K562 (cell line): ENCODE results near the gene MYO1D. TPM values are rescaled to one million over a fixed set of nuclear protein-coding genes. Genes with fewer than 3 reads are reported as not detected.

Experiments
- ATF6 ChIP-seq: sonication (generic); formaldehyde crosslinking; IDR thresholded peaks from 2 replicates; pipeline ENCODE4 v1.4.0; 2020; ENCODE audit warnings: mild to moderate bottlenecking, missing genetic modification reagents
- DDX20 ChIP-seq: fragments of 450-650 bp; IDR thresholded peaks from 2 replicates; pipeline ENCODE4 v1.6.1; 2016; ENCODE audit warnings: missing genetic modification characterization, low read depth, mild to moderate bottlenecking, missing compliant biosample characterization, moderate library complexity
- E2F4 ChIP-seq: sonication (generic); formaldehyde crosslinking; IDR thresholded peaks from 2 replicates; pipeline ENCODE4 v1.8.0; 2022; ENCODE audit warnings: mild to moderate bottlenecking, low read depth, missing genetic modification reagents
- E2F5 ChIP-seq: sonication (generic); formaldehyde crosslinking; IDR thresholded peaks from 2 replicates; pipeline ENCODE4 v1.8.0; 2022; ENCODE audit warnings: mild to moderate bottlenecking, missing genetic modification reagents
- EP400 ChIP-seq: fragments of 450-650 bp; IDR thresholded peaks from 2 replicates; pipeline ENCODE4 v1.6.1; 2017; ENCODE audit warnings: antibody characterized with exemption, mild to moderate bottlenecking, moderate library complexity
- ILF3 ChIP-seq: fragments of 450-650 bp; IDR thresholded peaks from 2 replicates; pipeline ENCODE4 v1.6.1; 2018; ENCODE audit warnings: antibody characterized with exemption, mild to moderate bottlenecking, moderate library complexity, borderline replicate concordance
- KDM4B ChIP-seq, 2 experiments: fragments of 450-650 bp in 1 of 2; sonication (generic) in 1 of 2; IDR thresholded peaks; 2 replicates each; pipeline ENCODE4 v1.6.1; 2016 to 2017; ENCODE audit warnings: borderline replicate concordance in 2 of 2, antibody characterized with exemption in 1 of 2, low read depth in 1 of 2, mild to moderate bottlenecking in 1 of 2
- MCM3 ChIP-seq: fragments of 450-650 bp; IDR thresholded peaks from 2 replicates; pipeline ENCODE4 v1.6.1; 2016
- NBN ChIP-seq: fragments of 450-650 bp; IDR thresholded peaks from 2 replicates; pipeline ENCODE4 v1.6.1; 2016; ENCODE audit warnings: low read depth, mild to moderate bottlenecking
- NR4A1 ChIP-seq, 2 experiments: fragments of 250-450 bp in 1 of 2; fragments of 450-650 bp in 1 of 2; sonication (Bioruptor Pico) in 1 of 2; IDR thresholded peaks; 2 replicates each; pipeline versions ENCODE4 v1.4.0 to v1.6.1; 2016 to 2020; ENCODE audit warnings: mild to moderate bottlenecking in 2 of 2, missing compliant biosample characterization in 1 of 2, missing genetic modification characterization in 1 of 2, moderate library complexity in 1 of 2
- PCBP2 ChIP-seq: fragments of 200-400 bp; formaldehyde crosslinking; IDR thresholded peaks from 2 replicates; pipeline ENCODE4 v1.6.1; 2018; ENCODE audit warnings: low read length, low read depth, mild to moderate bottlenecking, moderate library complexity; ENCODE audit not compliant: poor library complexity, severe bottlenecking
- SETDB1 ChIP-seq: IDR thresholded peaks from one replicate; pipeline ENCODE4 v1.6.1; 2012; ENCODE audit warnings: low read length, control low read depth, inconsistent platforms
- XRCC3 ChIP-seq: fragments of 450-650 bp; IDR thresholded peaks from 2 replicates; pipeline ENCODE4 v1.6.1; 2017; ENCODE audit warnings: mild to moderate bottlenecking, moderate library complexity
- ZBTB49 ChIP-seq: sonication (generic); formaldehyde crosslinking; IDR thresholded peaks from 2 replicates; pipeline ENCODE4 v1.8.0; 2022; ENCODE audit warnings: missing genetic modification reagents, mild to moderate bottlenecking, borderline replicate concordance
- ZNF445 ChIP-seq: fragments of 250-450 bp; sonication (Bioruptor Pico); IDR thresholded peaks from 2 replicates; pipeline ENCODE4 v1.4.0; 2020; ENCODE audit warnings: low read depth, mild to moderate bottlenecking, moderate library complexity
- ZNF584 ChIP-seq: fragments of 200-800 bp; sonication (Bioruptor generic); IDR thresholded peaks from 2 replicates; pipeline ENCODE4 v1.6.1; 2016; ENCODE audit warnings: low read depth, mild to moderate bottlenecking, missing genetic modification characterization, missing compliant biosample characterization
- ZNF668 ChIP-seq: fragments of 250-450 bp; sonication (Bioruptor Pico); IDR thresholded peaks from 2 replicates; pipeline ENCODE4 v1.8.0; 2022; ENCODE audit warnings: mild to moderate bottlenecking, inconsistent platforms
- ZNF696 ChIP-seq: fragments of 250-450 bp; sonication (Bioruptor Pico); conservative IDR thresholded peaks from 2 replicates; pipeline ENCODE4 v1.4.0; 2020; ENCODE audit warnings: mild to moderate bottlenecking, moderate library complexity
- polyA plus RNA-seq, 8 experiments: library from polyadenylated mRNA; depleted of rRNA in 4 of 8; stranded (reverse) in 5 of 8; unstranded in 3 of 8; fragments of >200 nt; fragmentation: Nextera tagmentation in 2 of 8; fragmentation: Illumina TruSeq in 1 of 8; extraction: Ambion mirVana in 2 of 8; extraction: Trizol in 1 of 8; gene quantifications; 2 replicates each; pipeline versions ENCODE4 v1.2.1 to v1.2.3, GENCODE V29; 2011 to 2014; ENCODE audit warnings: inconsistent platforms in 1 of 8, missing spikeins in 1 of 8
- total RNA-seq, 7 experiments: library from RNA; depleted of rRNA in 6 of 7; stranded (reverse); fragments of >200 nt in 6 of 7; fragmentation: Illumina TruSeq in 2 of 7; extraction: Trizol in 2 of 7; gene quantifications; 2 replicates each; pipeline versions ENCODE4 v1.2.1 to v1.2.3, GENCODE V29; 2011 to 2021; ENCODE audit warnings: low replicate concordance in 1 of 7
- TF ChIP-seq, protein P1 (sequence below): fragments of 450-650 bp; formaldehyde crosslinking; IDR thresholded peaks from 2 replicates; pipeline ENCODE4 v1.4.0; 2022; ENCODE audit warnings: mild to moderate bottlenecking, moderate library complexity
- TF ChIP-seq, protein P2 (sequence below): fragments of 250-450 bp; sonication (Bioruptor Pico); IDR thresholded peaks from 2 replicates; pipeline ENCODE4 v1.8.0; 2022; ENCODE audit warnings: inconsistent platforms, mild to moderate bottlenecking, moderate library complexity, borderline replicate concordance

The MYO1D gene
- total and polyA plus RNA-seq, 9 of the 15 experiments (the other 6 are each of a cell fraction or from before 2014, with no cell fraction given): 2.1 to 71.2 (median 45.4) TPM

- no peak for TF ChIP-seq PCBP2
- no peak for TF ChIP-seq DDX20
- no peak for TF ChIP-seq ZNF668 (CRISPR knock-in tag)
- no peak for TF ChIP-seq NBN
- TF ChIP-seq MCM3: no peak
- no peak for TF ChIP-seq ZNF445
- TF ChIP-seq ZNF584 (CRISPR knock-in tag): no peak
- no peak for TF ChIP-seq ZBTB49 (CRISPR knock-in tag)
- TF ChIP-seq E2F5: no peak
- TF ChIP-seq E2F4 (CRISPR knock-in tag): no peak
- TF ChIP-seq ZNF696 (CRISPR knock-in tag): no peak
- no peak for TF ChIP-seq KDM4B (IDR thresholded peaks at IDR 0.05; ENCODE audit: borderline replicate concordance in 2 of 2, low read depth in 1 of 2)
- no peak for TF ChIP-seq EP400
- TF ChIP-seq, protein P1, sequence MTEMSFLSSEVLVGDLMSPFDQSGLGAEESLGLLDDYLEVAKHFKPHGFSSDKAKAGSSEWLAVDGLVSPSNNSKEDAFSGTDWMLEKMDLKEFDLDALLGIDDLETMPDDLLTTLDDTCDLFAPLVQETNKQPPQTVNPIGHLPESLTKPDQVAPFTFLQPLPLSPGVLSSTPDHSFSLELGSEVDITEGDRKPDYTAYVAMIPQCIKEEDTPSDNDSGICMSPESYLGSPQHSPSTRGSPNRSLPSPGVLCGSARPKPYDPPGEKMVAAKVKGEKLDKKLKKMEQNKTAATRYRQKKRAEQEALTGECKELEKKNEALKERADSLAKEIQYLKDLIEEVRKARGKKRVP (CRISPR knock-in tag): no peak
- no peak for TF ChIP-seq ILF3
- TF ChIP-seq NR4A1 (CRISPR knock-in tag; IDR thresholded peaks at IDR 0.05): no peak
- no peak for TF ChIP-seq NR4A1 (tag; IDR thresholded peaks at IDR 0.05)
- TF ChIP-seq XRCC3: no peak
- TF ChIP-seq, protein P2, sequence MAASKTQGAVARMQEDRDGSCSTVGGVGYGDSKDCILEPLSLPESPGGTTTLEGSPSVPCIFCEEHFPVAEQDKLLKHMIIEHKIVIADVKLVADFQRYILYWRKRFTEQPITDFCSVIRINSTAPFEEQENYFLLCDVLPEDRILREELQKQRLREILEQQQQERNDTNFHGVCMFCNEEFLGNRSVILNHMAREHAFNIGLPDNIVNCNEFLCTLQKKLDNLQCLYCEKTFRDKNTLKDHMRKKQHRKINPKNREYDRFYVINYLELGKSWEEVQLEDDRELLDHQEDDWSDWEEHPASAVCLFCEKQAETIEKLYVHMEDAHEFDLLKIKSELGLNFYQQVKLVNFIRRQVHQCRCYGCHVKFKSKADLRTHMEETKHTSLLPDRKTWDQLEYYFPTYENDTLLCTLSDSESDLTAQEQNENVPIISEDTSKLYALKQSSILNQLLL: no peak
- TF ChIP-seq ATF6 (CRISPR knock-in tag): no peak
- no peak for TF ChIP-seq SETDB1
Observed at GRCh38 chr17:32894245-32894644, 17.3 kb upstream of the MYO1D start (continued).
